Measurements from ENCODE around the gene HTR3A. TPM values are rescaled to one million over a fixed set of nuclear protein-coding genes. Genes with fewer than 3 reads are reported as not detected.

The HTR3A gene
- total RNA-seq, 3 donors from 2014 or later = 0.33 TPM; not detected in 2

- intact Hi-C loops (cut with DNase I; ENCODE audit: low total_unique reads) = no loop called here
- no peak for DNase-seq (ENCODE audit: low spot score in 2 of 2)
- Histone ChIP-seq H3K9me3 (no peaks in the 10 kb centered on the region), H3K4me3 (no peak overlapping the region), H3K4me1 (no peaks in the 10 kb centered on the region), H3K36me3 (no peaks in the 10 kb centered on the region), H3K27me3 (peaks cover 0 to 24% of the 10 kb centered on the region in 2 donors), H3K27ac (no peak overlapping the region)
- no peak for TF ChIP-seq CTCF (IDR thresholded peaks at IDR 0.05)
These were observed 11.0 kb downstream of the HTR3A start for GRCh38 chr11:113985906-113986305.

- intact Hi-C loops (cut with DNase I; ENCODE audit: low total_unique reads) = no loop called here
These were observed 11.6 kb downstream of the HTR3A start for GRCh38 chr11:113986351-113987140.

GRCh38 chr11:113989381-113989780 lies 14.5 kb downstream of the HTR3A start:
- TF ChIP-seq POLR2AphosphoS5 (IDR thresholded peaks at IDR 0.05) (no peak), CTCF (IDR thresholded peaks at IDR 0.05) (no peak), POLR2A (IDR thresholded peaks at IDR 0.05) (no peak)
- H3K27me3 ChIP-seq = peaks cover 0 to 41% of the 10 kb centered on the region in 2 donors
- no peak overlapping the region for H3K27ac ChIP-seq
- no peak overlapping the region for H3K4me3 ChIP-seq
- H3K4me1 ChIP-seq = no peaks in the 10 kb centered on the region
- H3K36me3 ChIP-seq = no peaks in the 10 kb centered on the region
- intact Hi-C loops (cut with DNase I; ENCODE audit: low total_unique reads) = no loop called here
- no peak for DNase-seq (ENCODE audit: low spot score in 2 of 2)
- H3K9me3 ChIP-seq = no peaks in the 10 kb centered on the region

More at GRCh38 chr11:113986351-113987140, 11.6 kb downstream of the HTR3A start:
- Histone ChIP-seq H3K4me1 (no peaks in the 10 kb centered on the region), H3K36me3 (no peaks in the 10 kb centered on the region), H3K9me3 (no peaks in the 10 kb centered on the region), H3K27ac (no peak overlapping the region), H3K4me3 (no peak overlapping the region), H3K27me3 (peaks cover 0 to 24% of the 10 kb centered on the region in 2 donors)
- DNase-seq (ENCODE audit: low spot score in 2 of 2) = no peak
- TF ChIP-seq POLR2AphosphoS5 (IDR thresholded peaks at IDR 0.05) (no peak), POLR2A (IDR thresholded peaks at IDR 0.05) (no peak), CTCF (IDR thresholded peaks at IDR 0.05) (no peak)

GRCh38 chr11:113989916-113990315 lies 15.0 kb downstream of the HTR3A start:
- Histone ChIP-seq H3K4me1 (no peaks in the 10 kb centered on the region), H3K36me3 (no peaks in the 10 kb centered on the region), H3K27ac (no peak overlapping the region), H3K27me3 (peaks cover 0 to 42% of the 10 kb centered on the region in 2 donors), H3K4me3 (no peak overlapping the region), H3K9me3 (no peaks in the 10 kb centered on the region)
- no peak for DNase-seq (ENCODE audit: low spot score in 2 of 2)
- intact Hi-C loops (cut with DNase I; ENCODE audit: low total_unique reads) = no loop called here
- no peak for TF ChIP-seq POLR2AphosphoS5 (IDR thresholded peaks at IDR 0.05)

- TF ChIP-seq CTCF (IDR thresholded peaks at IDR 0.05) = no peak
- no peak for TF ChIP-seq POLR2AphosphoS5 (IDR thresholded peaks at IDR 0.05)
- no peak for TF ChIP-seq POLR2A (IDR thresholded peaks at IDR 0.05)
- Histone ChIP-seq H3K9me3 (no peaks in the 10 kb centered on the region), H3K36me3 (no peaks in the 10 kb centered on the region), H3K27me3 (peaks cover 0 to 38% of the 10 kb centered on the region in 2 donors), H3K27ac (no peak overlapping the region), H3K4me1 (no peaks in the 10 kb centered on the region), H3K4me3 (no peak overlapping the region)
- DNase-seq (ENCODE audit: low spot score in 2 of 2) = no peak
- intact Hi-C loops (cut with DNase I; ENCODE audit: low total_unique reads) = no loop called here
These were observed 16.3 kb downstream of the HTR3A start for GRCh38 chr11:113991170-113991569.
